Kidney (tissue), 14 donors: ENCODE results near the gene PRDM16. TPM values are rescaled to one million over a fixed set of nuclear protein-coding genes. Genes with fewer than 3 reads are reported as not detected.

Experiments used
- DNase-seq, 5 donors: peaks; one replicate each; pipeline ENCODE4 v3.0.0-alpha.2; 2013 to 2020
- FAIRE-seq: peaks from 2 replicates; lab custom pipeline; 2012; peaks lifted over from hg19 to GRCh38; lab: Jason Lieb, UNC
- H3K27ac ChIP-seq, 2 donors: one replicate each; pipeline ENCODE4 v1.7.0; 2013; ENCODE audit warnings: low read depth in 2 of 2, low read length in 2 of 2, inconsistent platforms in 1 of 2
- H3K27me3 ChIP-seq: one replicate; pipeline ENCODE4 v1.7.1; 2013; ENCODE audit warnings: low read length, inconsistent platforms; ENCODE audit not compliant: control insufficient read depth, insufficient read depth
- H3K36me3 ChIP-seq, 3 donors: one replicate each; pipeline versions ENCODE4 v1.7.0 to v1.7.1; 2013; ENCODE audit warnings: low read length in 3 of 3, control low read depth in 1 of 3, inconsistent platforms in 1 of 3; ENCODE audit not compliant: insufficient read depth in 3 of 3, control insufficient read depth in 2 of 3
- H3K4me1 ChIP-seq, 3 donors: one replicate each; pipeline versions ENCODE4 v1.7.0 to v1.7.1; 2013; ENCODE audit warnings: low read length in 3 of 3, inconsistent platforms in 1 of 3, low read depth in 1 of 3; ENCODE audit not compliant: control insufficient read depth in 2 of 3, insufficient read depth in 2 of 3
- H3K4me3 ChIP-seq, 3 donors: one replicate each; pipeline versions ENCODE4 v1.7.0 to v1.8.1; 2013; ENCODE audit warnings: low read length in 3 of 3, control low read depth in 1 of 3, inconsistent platforms in 1 of 3
- H3K9ac ChIP-seq, 3 donors: one replicate each; pipeline versions ENCODE4 v1.7.0 to v1.7.1; 2013; ENCODE audit warnings: low read length in 3 of 3, control low read depth in 1 of 3, inconsistent platforms in 1 of 3
- H3K9me3 ChIP-seq, 3 donors: one replicate each; pipeline versions ENCODE4 v1.7.0 to v1.7.1; 2013; ENCODE audit warnings: low read length in 3 of 3, control low read depth in 1 of 3, inconsistent platforms in 1 of 3; ENCODE audit not compliant: control insufficient read depth in 2 of 3, insufficient read depth in 1 of 3
- CTCF ChIP-seq: IDR thresholded peaks from 3 replicates; pipeline ENCODE4 v1.5.1; 2012; ENCODE audit warnings: mild to moderate bottlenecking, moderate library complexity, borderline replicate concordance; ENCODE audit not compliant: insufficient read depth; ENCODE audit errors: extremely low read depth
- intact Hi-C: fragments of 100-400 bp; cut with DNase I; formaldehyde crosslinking; loops from one replicate; pipeline ENCODE4 v1.11.1; 2022
- polyA plus RNA-seq: library from polyadenylated mRNA; stranded (reverse); fragments of 350-450 nt; fragmentation: Illumina TruSeq; extraction: RNeasy Lipid Tissue Mini Kit (QIAGEN cat#74804); gene quantifications from one replicate; pipeline ENCODE4 v1.2.3, GENCODE V29; 2014; ENCODE audit warnings: low read depth, low replicate concordance; ENCODE audit not compliant: insufficient read depth
- total RNA-seq: library from RNA; stranded (reverse); fragmentation: NEBNext Ultra II Directional; extraction: Animal tissue kit (Norgen Biotek cat#: 25700); gene quantifications from one replicate; pipeline ENCODE4 v1.2.1, GENCODE V29; 2021
- donor health status: control.
- donor health status: control.
- donor health status: control.
- donor health status: control.
- donor health status: control.
- donor health status: DM: yes; HTN: yes; CAD: no.
- donor health status: Normal renal cell carcinoma (clear cell type).

PRDM16 gene
- total and polyA plus RNA-seq, 2 donors from 2014 or later = 3.0 to 21.9 TPM

GRCh38 chr1:3105167-3105863 lies 36.3 kb downstream of the PRDM16 start:
- Histone ChIP-seq H3K9me3 (peaks cover 0 to 9% (median 0%) of the 10 kb centered on the region in 3 donors), H3K27ac (no peak overlapping the region), H3K27me3 (no peaks in the 10 kb centered on the region), H3K36me3 (no peaks in the 10 kb centered on the region), H3K4me3 (no peak overlapping the region), H3K9ac (no peak overlapping the region), H3K4me1 (peaks cover 0 to 5% (median 0%) of the 10 kb centered on the region in 3 donors)
- intact Hi-C loops = no loop called here
- no peak for FAIRE-seq
- TF ChIP-seq CTCF = no peak
- DNase-seq = peak in 4 of 5 donors; percentile 82 to 85 (median 84)

- Histone ChIP-seq H3K4me1 (peaks cover 0 to 7% (median 0%) of the 10 kb centered on the region in 3 donors), H3K36me3 (no peaks in the 10 kb centered on the region), H3K9me3 (peaks cover 0 to 9% (median 0%) of the 10 kb centered on the region in 3 donors), H3K4me3 (no peak overlapping the region), H3K27ac (no peak overlapping the region), H3K27me3 (no peaks in the 10 kb centered on the region), H3K9ac (no peak overlapping the region)
- intact Hi-C loops = no loop called here
- no peak for DNase-seq
- FAIRE-seq = no peak
- no peak for TF ChIP-seq CTCF
Observed at GRCh38 chr1:3106216-3106615, 37.2 kb downstream of the PRDM16 start.

GRCh38 chr1:3107201-3107600 lies 38.2 kb downstream of the PRDM16 start:
- intact Hi-C loops = no loop called here

More at GRCh38 chr1:3107201-3107600, 38.2 kb downstream of the PRDM16 start:
- Histone ChIP-seq H3K9me3 (peaks cover 0 to 9% (median 0%) of the 10 kb centered on the region in 3 donors), H3K27ac (no peak overlapping the region), H3K36me3 (no peaks in the 10 kb centered on the region), H3K9ac (no peak overlapping the region), H3K4me3 (no peak overlapping the region), H3K27me3 (no peaks in the 10 kb centered on the region), H3K4me1 (peaks cover 0 to 7% (median 0%) of the 10 kb centered on the region in 3 donors)
- TF ChIP-seq CTCF = no peak
- FAIRE-seq (no peak), DNase-seq (no peak)
